Pancreas (tissue), 10 donors: ENCODE data around the gene GPC5. TPM values are rescaled to one million over a fixed set of nuclear protein-coding genes. Genes with fewer than 3 reads are reported as not detected.
A peak's percentile ranks its signal among the peaks of the same experiment; 100 is the strongest.

Experiments used
- ATAC-seq, 4 donors: fragments of 200-7000 bp; cut with Tn5 transposase; one replicate each; pipeline versions ENCODE4 v1.8.0 to v1.9.1; 2020; ENCODE audit warnings: mild to moderate bottlenecking in 4 of 4, moderate library complexity in 4 of 4
- DNase-seq, 6 donors: peaks; one replicate each; pipeline ENCODE4 v3.0.0-alpha.2; 2020
- FAIRE-seq: peaks from 2 replicates; lab custom pipeline; 2012; peaks lifted over from hg19 to GRCh38; lab: Jason Lieb, UNC
- H3K27ac ChIP-seq, 4 donors: fragments of 200-600 bp; sonication (generic); 1 replicate in 3 of 4; 2 replicates in 1 of 4; pipeline versions ENCODE4 v1.5.0 to v1.8.0; 2020
- H3K27me3 ChIP-seq, 4 donors: fragments of 200-600 bp; one replicate each; pipeline ENCODE4 v1.8.0; 2021
- H3K36me3 ChIP-seq, 3 donors: fragments of 200-600 bp; sonication (generic) in 1 of 3; one replicate each; pipeline versions ENCODE4 v1.5.0 to v1.8.0; 2020 to 2021
- H3K4me1 ChIP-seq, 3 donors: fragments of 200-600 bp; one replicate each; pipeline ENCODE4 v1.8.0; 2021
- H3K4me3 ChIP-seq, 4 donors: fragments of 200-600 bp; sonication (generic) in 2 of 4; one replicate each; pipeline versions ENCODE4 v1.5.0 to v1.8.0; 2020 to 2021
- H3K9me3 ChIP-seq, 4 donors: fragments of 200-600 bp; one replicate each; pipeline ENCODE4 v1.8.0; 2021
- WGBS, 2 donors: extraction: QIAGEN DNeasy Blood & Tissue Kit; methylation state at CpG; one replicate each; pipeline ENCODE4 v1.1.7; 2013; 5-methylcytosine and 5-hydroxymethylcytosine counted together
- intact Hi-C, 3 donors: fragments of 100-400 bp; cut with DNase I; formaldehyde crosslinking; loops; one replicate each; pipeline versions ENCODE4 v1.11.1 to v1.14.2; 2022
- polyA plus RNA-seq, 2 donors: library from polyadenylated mRNA; stranded (reverse); fragments of 200-250 nt; gene quantifications; one replicate each; pipeline ENCODE4 v1.2.3, GENCODE V29; 2013
- total RNA-seq, 6 donors: library from RNA; stranded (reverse); fragmentation: NEBNext Ultra II Directional in 4 of 6; extraction: Animal tissue kit (Norgen Biotek cat#: 25700) in 4 of 6; gene quantifications; one replicate each; pipeline versions ENCODE4 v1.2.1 to v1.2.4, GENCODE V29; 2021 to 2023
- TF ChIP-seq, protein P1 (sequence below), 4 donors: fragments of 200-600 bp; sonication (generic) in 3 of 4; IDR thresholded peaks; one replicate each; pipeline versions ENCODE4 v1.5.0 to v1.8.0; 2021; ENCODE audit warnings: antibody characterized with exemption in 4 of 4
- donor health status: healthy with polysubstance abuse.
- donor health status: DM: no; HTN: no; CAD: no; lungs with moderate emphysema.
- donor health status: DM: no; HTN: no; CAD: no.
- donor health status: control.
- donor health status: control.
- donor health status: Bipolar disorder and iron deficiency.
- donor health status: DM: yes; HTN: yes; CAD: no.
- donor health status: DM: no; HTN: no; CAD: no.
- donor health status: DM: no; HTN: no; CAD: no.
- donor health status: DM: yes; HTN: yes; CAD: no.

Gene GPC5
- total and polyA plus RNA-seq, 8 donors = 0.12 to 0.35 (median 0.35) TPM; not detected in 5

DNA sequence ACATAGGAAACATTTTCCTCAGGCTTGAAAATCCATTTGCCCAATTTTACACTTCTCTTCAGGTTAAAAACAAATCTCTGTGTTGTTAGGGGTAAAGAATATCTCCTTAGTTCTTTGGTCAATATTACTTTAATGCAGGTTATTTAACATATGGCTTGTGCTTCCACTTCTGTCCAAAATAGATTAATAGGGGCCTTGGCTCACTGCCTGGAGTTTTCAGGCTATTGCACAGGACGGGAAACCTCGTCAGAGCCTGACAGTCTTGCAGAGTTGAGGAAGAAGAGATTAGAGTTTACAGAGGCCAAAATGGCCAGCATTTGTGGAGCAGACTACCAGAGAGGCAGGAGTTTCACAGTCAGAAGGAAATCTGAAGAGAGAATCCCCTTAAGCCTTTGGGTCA is 964.3 kb downstream of the GPC5 start:
- FAIRE-seq = no peak
- peak in 3 of 4 donors; percentile 48 to 66 (median 62) for ATAC-seq
- Histone ChIP-seq H3K4me3 (no peak overlapping the region), H3K9me3 (no peaks in the 10 kb centered on the region), H3K36me3 (no peaks in the 10 kb centered on the region), H3K27ac (no peak overlapping the region), H3K4me1 (no peaks in the 10 kb centered on the region), H3K27me3 (no peaks in the 10 kb centered on the region)
- WGBS, 2 donors = 5% methylated on average over 2 of the region's 2 CpGs
- intact Hi-C loops = no loop called here
- TF ChIP-seq, protein P1, sequence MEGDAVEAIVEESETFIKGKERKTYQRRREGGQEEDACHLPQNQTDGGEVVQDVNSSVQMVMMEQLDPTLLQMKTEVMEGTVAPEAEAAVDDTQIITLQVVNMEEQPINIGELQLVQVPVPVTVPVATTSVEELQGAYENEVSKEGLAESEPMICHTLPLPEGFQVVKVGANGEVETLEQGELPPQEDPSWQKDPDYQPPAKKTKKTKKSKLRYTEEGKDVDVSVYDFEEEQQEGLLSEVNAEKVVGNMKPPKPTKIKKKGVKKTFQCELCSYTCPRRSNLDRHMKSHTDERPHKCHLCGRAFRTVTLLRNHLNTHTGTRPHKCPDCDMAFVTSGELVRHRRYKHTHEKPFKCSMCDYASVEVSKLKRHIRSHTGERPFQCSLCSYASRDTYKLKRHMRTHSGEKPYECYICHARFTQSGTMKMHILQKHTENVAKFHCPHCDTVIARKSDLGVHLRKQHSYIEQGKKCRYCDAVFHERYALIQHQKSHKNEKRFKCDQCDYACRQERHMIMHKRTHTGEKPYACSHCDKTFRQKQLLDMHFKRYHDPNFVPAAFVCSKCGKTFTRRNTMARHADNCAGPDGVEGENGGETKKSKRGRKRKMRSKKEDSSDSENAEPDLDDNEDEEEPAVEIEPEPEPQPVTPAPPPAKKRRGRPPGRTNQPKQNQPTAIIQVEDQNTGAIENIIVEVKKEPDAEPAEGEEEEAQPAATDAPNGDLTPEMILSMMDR (IDR thresholded peaks at IDR 0.05) = no peak
- DNase-seq = peak in 1 of 6 donors; percentile 24

DNA sequence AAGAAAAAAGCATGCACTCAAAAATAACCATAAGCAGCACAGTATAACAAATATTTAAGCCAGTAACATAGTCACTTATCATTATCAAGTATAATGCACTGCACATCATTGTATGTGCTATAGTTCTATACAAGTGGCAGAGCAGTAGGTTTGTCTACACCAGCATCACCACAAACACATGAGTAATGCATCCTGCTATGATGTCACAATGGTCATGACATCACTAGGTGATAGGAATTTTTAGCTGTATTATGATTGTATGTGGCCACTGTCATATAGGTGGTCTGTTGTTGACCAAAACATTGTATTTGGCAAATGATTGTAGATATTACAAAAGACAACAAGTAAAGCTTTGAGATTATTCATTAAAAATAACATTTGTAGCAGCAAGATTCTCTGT is 967.5 kb downstream of the GPC5 start:
- Histone ChIP-seq H3K4me3 (no peak overlapping the region), H3K4me1 (no peaks in the 10 kb centered on the region), H3K36me3 (no peaks in the 10 kb centered on the region), H3K9me3 (no peaks in the 10 kb centered on the region), H3K27me3 (no peaks in the 10 kb centered on the region), H3K27ac (no peak overlapping the region)
- DNase-seq = no peak
- FAIRE-seq = no peak
- intact Hi-C loops = no loop called here
- no peak for ATAC-seq
- TF ChIP-seq, protein P1 (IDR thresholded peaks at IDR 0.05) = no peak

GRCh38 chr13:92377396-92377795 is 979.0 kb downstream of the GPC5 start:
- no peak for DNase-seq
- TF ChIP-seq, protein P1 (IDR thresholded peaks at IDR 0.05) = no peak
- H3K4me3 ChIP-seq = no peak overlapping the region
- no peak overlapping the region for H3K27ac ChIP-seq
- H3K27me3 ChIP-seq = no peaks in the 10 kb centered on the region
- intact Hi-C loops = no loop called here
- no peaks in the 10 kb centered on the region for H3K9me3 ChIP-seq
- H3K4me1 ChIP-seq = no peaks in the 10 kb centered on the region
- ATAC-seq = no peak
- H3K36me3 ChIP-seq = no peaks in the 10 kb centered on the region
- WGBS, 2 donors = 89% methylated on average over 1 of the region's 1 CpG
- no peak for FAIRE-seq

DNA sequence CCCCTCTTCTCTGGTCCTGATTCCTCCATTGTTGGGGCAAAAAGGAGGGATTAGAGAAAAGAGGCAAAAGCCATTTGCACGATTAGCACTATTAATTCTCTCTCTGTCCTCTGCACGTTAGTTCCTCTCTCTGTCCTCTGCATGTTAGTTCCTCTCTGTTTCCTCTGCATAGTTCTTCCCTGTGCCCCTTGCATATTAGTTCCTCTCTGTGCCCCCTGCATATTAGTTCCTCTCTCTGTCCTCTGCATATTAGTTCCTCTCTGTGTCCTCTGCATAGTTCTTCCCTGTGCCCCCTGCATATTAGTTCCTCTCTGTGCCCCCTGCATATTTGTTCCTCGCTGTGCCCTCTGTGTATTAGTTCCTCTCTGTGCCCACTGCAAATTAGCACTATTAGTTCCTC is 981.0 kb downstream of the GPC5 start:
- FAIRE-seq (no peak), DNase-seq (no peak), ATAC-seq (no peak)
- WGBS, 2 donors = 54 to 67% methylated on average over 3 of the region's 3 CpGs
- no peaks in the 10 kb centered on the region for H3K4me1 ChIP-seq
- no peak overlapping the region for H3K4me3 ChIP-seq
- no peaks in the 10 kb centered on the region for H3K9me3 ChIP-seq
- no peaks in the 10 kb centered on the region for H3K27me3 ChIP-seq
- no peaks in the 10 kb centered on the region for H3K36me3 ChIP-seq
- intact Hi-C loops = no loop called here
- no peak overlapping the region for H3K27ac ChIP-seq
- TF ChIP-seq, protein P1 (IDR thresholded peaks at IDR 0.05) = no peak

GRCh38 chr13:92384410-92384809 is 986.0 kb downstream of the GPC5 start:
- TF ChIP-seq, protein P1 (IDR thresholded peaks at IDR 0.05) = no peak
- Histone ChIP-seq H3K4me1 (no peaks in the 10 kb centered on the region), H3K4me3 (no peak overlapping the region), H3K27me3 (no peaks in the 10 kb centered on the region), H3K9me3 (no peaks in the 10 kb centered on the region), H3K27ac (no peak overlapping the region), H3K36me3 (no peaks in the 10 kb centered on the region)
- intact Hi-C loops = no loop called here
- WGBS, 2 donors = 70 to 74% methylated on average over 5 of the region's 5 CpGs
- DNase-seq (no peak), FAIRE-seq (no peak), ATAC-seq (no peak)
